Smooth muscle cell (in vitro differentiated cells): Measurements from ENCODE around the gene FMN1. TPM values are rescaled to one million over a fixed set of nuclear protein-coding genes. Genes with fewer than 3 reads are reported as not detected.

ENCODE experiments used
- DNase-seq: peaks from one replicate; lab custom pipeline; 2025; ENCODE audit not compliant: unreplicated experiment; lab: John Stamatoyannopoulos, UW
- H2AFZ ChIP-seq: fragments of 200-600 bp; sonication (generic); 2 replicates; pipeline ENCODE4 v1.6.0; 2016; ENCODE audit warnings: antibody characterized with exemption, low read depth, mild to moderate bottlenecking
- H3F3A ChIP-seq: fragments of 200-600 bp; sonication (generic); 2 replicates; pipeline ENCODE4 v1.6.0; 2017; ENCODE audit warnings: antibody characterized with exemption, low read depth
- H3K27ac ChIP-seq: fragments of 200-600 bp; sonication (generic); 2 replicates; pipeline ENCODE4 v1.5.1; 2016; ENCODE audit warnings: low read depth, mild to moderate bottlenecking
- H3K27me3 ChIP-seq: fragments of 200-600 bp; sonication (generic); 2 replicates; pipeline ENCODE4 v1.6.1; 2016; ENCODE audit warnings: low read depth, mild to moderate bottlenecking
- H3K36me3 ChIP-seq: fragments of 200-600 bp; sonication (generic); 2 replicates; pipeline ENCODE4 v1.5.1; 2016; ENCODE audit warnings: low read depth
- H3K4me1 ChIP-seq: fragments of 200-600 bp; sonication (generic); 2 replicates; pipeline ENCODE4 v1.5.1; 2016; ENCODE audit warnings: low read depth
- H3K4me2 ChIP-seq: fragments of 200-600 bp; sonication (generic); 2 replicates; pipeline ENCODE4 v1.6.0; 2016; ENCODE audit warnings: mild to moderate bottlenecking
- H3K4me3 ChIP-seq: fragments of 200-600 bp; sonication (generic); 2 replicates; pipeline ENCODE4 v1.5.1; 2016; ENCODE audit warnings: mild to moderate bottlenecking
- H3K79me2 ChIP-seq: fragments of 200-600 bp; sonication (generic); 2 replicates; pipeline ENCODE4 v1.6.0; 2016; ENCODE audit warnings: low read depth, mild to moderate bottlenecking
- H3K9ac ChIP-seq: fragments of 200-600 bp; sonication (generic); 2 replicates; pipeline ENCODE4 v1.6.0; 2016; ENCODE audit warnings: low read depth
- H3K9me3 ChIP-seq: fragments of 200-600 bp; sonication (generic); replicated peaks from 2 replicates; pipeline ENCODE4 v1.5.1; 2016; ENCODE audit warnings: low read depth
- H4K20me1 ChIP-seq: fragments of 200-600 bp; sonication (generic); 2 replicates; pipeline ENCODE4 v1.6.0; 2016; ENCODE audit warnings: low read depth
- CTCF ChIP-seq: fragments of 200-600 bp; sonication (generic); IDR thresholded peaks from 2 replicates; pipeline ENCODE4 v1.5.1; 2017; ENCODE audit warnings: borderline replicate concordance, mild to moderate bottlenecking, antibody characterized with exemption; ENCODE audit not compliant: insufficient read depth, poor library complexity, severe bottlenecking
- WGBS: methylation state at CpG from one replicate; pipeline ENCODE4 v1.1.7; 2016; ENCODE audit warnings: low lambda C conversion rate; 5-methylcytosine and 5-hydroxymethylcytosine counted together
- polyA plus RNA-seq: library from polyadenylated mRNA; unstranded; fragments of >200 nt; fragmentation: Nextera tagmentation; extraction: Ambion mirVana; gene quantifications from 2 replicates; pipeline ENCODE4 v1.2.1, GENCODE V29; 2016
- total RNA-seq: library from RNA; depleted of rRNA; stranded (reverse); fragments of >200 nt; gene quantifications from 2 replicates; pipeline ENCODE4 v1.2.3, GENCODE V29; 2014

The FMN1 gene
- total and polyA plus RNA-seq, 2 experiments from 2014 or later: 0.08 to 4.0 TPM

GRCh38 chr15:32904448-32904847, 290.1 kb downstream of the FMN1 start:
- WGBS: 94% methylated on average over 2 of the region's 2 CpGs
- Histone ChIP-seq H3K27ac (no peak overlapping the region), H3K36me3 (no peaks in the 10 kb centered on the region), H2AFZ (no peak overlapping the region), H3K27me3 (no peaks in the 10 kb centered on the region), H3F3A (no peaks in the 10 kb centered on the region), H3K4me3 (no peak overlapping the region), H3K4me2 (no peak overlapping the region), H3K9me3 (no peaks in the 10 kb centered on the region), H4K20me1 (no peaks in the 10 kb centered on the region), H3K9ac (no peak overlapping the region), H3K4me1 (peaks cover 16% of the 10 kb centered on the region), H3K79me2 (no peaks in the 10 kb centered on the region)
- no peak for TF ChIP-seq CTCF
- DNase-seq: no peak

- Histone ChIP-seq H3K9me3 (no peaks in the 10 kb centered on the region), H3K4me3 (no peak overlapping the region), H3F3A (no peaks in the 10 kb centered on the region), H3K9ac (no peak overlapping the region), H3K4me2 (no peak overlapping the region), H4K20me1 (no peaks in the 10 kb centered on the region), H2AFZ (no peak overlapping the region), H3K27me3 (no peaks in the 10 kb centered on the region), H3K79me2 (no peaks in the 10 kb centered on the region), H3K27ac (no peak overlapping the region), H3K36me3 (no peaks in the 10 kb centered on the region), H3K4me1 (peaks cover 14% of the 10 kb centered on the region)
- WGBS: 68% methylated on average over 10 of the region's 10 CpGs
- TF ChIP-seq CTCF: no peak
- DNase-seq: no peak
These were observed 290.8 kb downstream of the FMN1 start for GRCh38 chr15:32903591-32904290.

GRCh38 chr15:32901995-32902394, 292.5 kb downstream of the FMN1 start:
- Histone ChIP-seq H3K4me1 (peaks cover 24% of the 10 kb centered on the region), H3F3A (no peaks in the 10 kb centered on the region), H3K27ac (no peak overlapping the region), H4K20me1 (no peaks in the 10 kb centered on the region), H3K4me2 (no peak overlapping the region), H3K9me3 (no peaks in the 10 kb centered on the region), H3K4me3 (no peak overlapping the region), H3K36me3 (no peaks in the 10 kb centered on the region), H3K79me2 (no peaks in the 10 kb centered on the region), H2AFZ (no peak overlapping the region), H3K27me3 (no peaks in the 10 kb centered on the region), H3K9ac (no peak overlapping the region)
- no peak for DNase-seq
- WGBS: 78% methylated on average over 3 of the region's 3 CpGs
- TF ChIP-seq CTCF: no peak

- no peak for TF ChIP-seq CTCF
- Histone ChIP-seq H3K79me2 (no peaks in the 10 kb centered on the region), H3K9me3 (no peaks in the 10 kb centered on the region), H4K20me1 (no peaks in the 10 kb centered on the region), H3K9ac (no peak overlapping the region), H3K27me3 (no peaks in the 10 kb centered on the region), H3K4me3 (no peak overlapping the region), H3K27ac (no peak overlapping the region), H3K36me3 (no peaks in the 10 kb centered on the region), H3K4me2 (no peak overlapping the region), H3K4me1 (peaks cover 24% of the 10 kb centered on the region), H3F3A (no peaks in the 10 kb centered on the region), H2AFZ (no peak overlapping the region)
- WGBS: 93% methylated on average over 2 of the region's 2 CpGs
- DNase-seq: no peak
These were observed 293.3 kb downstream of the FMN1 start for GRCh38 chr15:32901192-32901591.
